K562 (cell line): ENCODE data around the gene CAPN5. TPM values are rescaled to one million over a fixed set of nuclear protein-coding genes. Genes with fewer than 3 reads are reported as not detected.

Source experiments
- ATAC-seq: fragments of 200-7000 bp; cut with Tn5 transposase; 3 replicates; pipeline ENCODE4 v1.9.1; 2020; ENCODE audit warnings: moderate library complexity
- BruUV-seq: library from RNA; stranded (reverse); fragments of 400-500 nt; replicated peaks from 2 replicates; lab custom pipeline; 2021; lab: Mats Ljungman, UMichigan
- CTCF ChIA-PET: fragments of 300-600 bp; formaldehyde crosslinking; extraction: SDS; loops from one replicate; lab custom pipeline; 2021; ENCODE audit warnings: low intra/inter-chr PET ratio; lab: Yijun Ruan, JAX
- POLR2A ChIA-PET: fragments of 300-600, 350-650 bp; sonication (Branson Sonifier 250); formaldehyde crosslinking; extraction: SDS; loops from one replicate; lab custom pipeline; 2021; ENCODE audit warnings: antibody characterized with exemption, inconsistent platforms; lab: Yijun Ruan, JAX
- DNase-seq, 4 experiments: peaks; one replicate each; pipeline versions ENCODE4 v3.0.0 to v3.0.0-alpha.2; 2011 to 2018; ENCODE audit warnings: low spot score in 3 of 4, mixed read lengths in 3 of 4; ENCODE audit errors: extremely low read depth in 1 of 4
- FAIRE-seq: peaks from 2 replicates; lab custom pipeline; 2011; peaks lifted over from hg19 to GRCh38; lab: Jason Lieb, UNC
- H2AFZ ChIP-seq: 2 replicates; pipeline ENCODE4 v1.6.0; 2011; ENCODE audit warnings: low read depth, low read length, control low read depth, inconsistent platforms
- H3K27ac ChIP-seq: fragments of 200-600 bp; 3 replicates; pipeline ENCODE4 v1.8.0; 2011; ENCODE audit warnings: low read depth, mild to moderate bottlenecking, control low read depth, inconsistent platforms, low read length, moderate library complexity, mixed read lengths; ENCODE audit errors: extremely low read depth
- H3K27me3 ChIP-seq, 2 experiments: fragments of 300-600 bp in 1 of 2; 2 replicates in 1 of 2; 3 replicates in 1 of 2; pipeline versions ENCODE4 v1.6.0 to v1.8.0; 2011; ENCODE audit warnings: inconsistent platforms in 2 of 2, low read length in 2 of 2, mild to moderate bottlenecking in 1 of 2, mixed read lengths in 1 of 2, moderate library complexity in 1 of 2; ENCODE audit not compliant: control insufficient read depth in 2 of 2, insufficient read depth in 2 of 2
- H3K36me3 ChIP-seq: fragments of 300-600 bp; 3 replicates; pipeline ENCODE4 v1.8.0; 2011; ENCODE audit warnings: mild to moderate bottlenecking, low read length, inconsistent platforms; ENCODE audit not compliant: control insufficient read depth, insufficient read depth
- H3K4me1 ChIP-seq, 2 experiments: fragments of 200-600 bp in 1 of 2; replicated peaks in 1 of 2; 2 replicates in 1 of 2; 3 replicates in 1 of 2; pipeline versions ENCODE4 v1.5.1 to v1.8.0; 2011; ENCODE audit warnings: inconsistent platforms in 2 of 2, low read length in 2 of 2, mild to moderate bottlenecking in 1 of 2, mixed read lengths in 1 of 2, moderate library complexity in 1 of 2; ENCODE audit not compliant: control insufficient read depth in 2 of 2, insufficient read depth in 2 of 2
- H3K4me2 ChIP-seq: 2 replicates; pipeline ENCODE4 v1.6.1; 2011; ENCODE audit warnings: low read length, control low read depth, inconsistent platforms, mixed read lengths; ENCODE audit not compliant: insufficient read depth
- H3K4me3 ChIP-seq: fragments of 200-600 bp; sonication (generic), shearing (Covaris generic); 2 replicates; pipeline ENCODE4 v1.5.1; 2016; ENCODE audit warnings: control low read depth, inconsistent platforms
- H3K79me2 ChIP-seq: fragments of 200-600 bp; 3 replicates; pipeline ENCODE4 v1.8.0; 2011; ENCODE audit warnings: low read length, inconsistent platforms; ENCODE audit not compliant: control insufficient read depth, insufficient read depth
- H3K9ac ChIP-seq, 2 experiments: 2 replicates each; pipeline versions ENCODE4 v1.6.0 to v1.6.1; 2011; ENCODE audit warnings: low read depth in 2 of 2, low read length in 2 of 2, control low read depth in 1 of 2, inconsistent platforms in 1 of 2, mild to moderate bottlenecking in 1 of 2, mixed read lengths in 1 of 2; ENCODE audit not compliant: insufficient read depth in 1 of 2
- H3K9me1 ChIP-seq: one replicate; pipeline ENCODE4 v1.6.0; 2011; ENCODE audit warnings: inconsistent platforms, mild to moderate bottlenecking, low read length, moderate library complexity; ENCODE audit not compliant: control insufficient read depth, insufficient read depth
- H3K9me3 ChIP-seq: replicated peaks from 2 replicates; pipeline ENCODE4 v1.5.1; 2011; ENCODE audit warnings: low read depth, low read length, inconsistent platforms; ENCODE audit not compliant: control insufficient read depth, insufficient read depth
- H4K20me1 ChIP-seq: replicated peaks from 2 replicates; pipeline ENCODE4 v1.6.1; 2011; ENCODE audit warnings: low read length, inconsistent platforms, mixed read lengths; ENCODE audit not compliant: control insufficient read depth, insufficient read depth
- GABPB2 ChIP-seq: fragments of 250-450 bp; sonication (Bioruptor Pico); conservative IDR thresholded peaks from 2 replicates; pipeline ENCODE4 v1.5.1; 2021; ENCODE audit warnings: mild to moderate bottlenecking
- HNRNPL ChIP-seq: fragments of 200-400 bp; formaldehyde crosslinking; IDR thresholded peaks from 2 replicates; pipeline ENCODE4 v1.6.1; 2017; ENCODE audit warnings: low read depth, mild to moderate bottlenecking, low read length
- KDM1A ChIP-seq, 2 experiments: fragments of 450-650 bp; IDR thresholded peaks; 2 replicates each; pipeline ENCODE4 v1.6.1; 2016; ENCODE audit warnings: mild to moderate bottlenecking in 2 of 2
- NCOA4 ChIP-seq: fragments of 450-650 bp; IDR thresholded peaks from 2 replicates; pipeline ENCODE4 v1.6.1; 2018; ENCODE audit warnings: mild to moderate bottlenecking; ENCODE audit not compliant: partially characterized antibody
- WGBS: fragments of 100-300 bp; shearing (Covaris generic); methylation state at CpG from one replicate; pipeline ENCODE4 v1.1.6; 2016; ENCODE audit warnings: low coverage, mixed read lengths; ENCODE audit not compliant: insufficient coverage; ENCODE audit errors: missing lambda C conversion rate; 5-methylcytosine and 5-hydroxymethylcytosine counted together
- in situ Hi-C: fragments of 300-500 bp; cut with MboI; formaldehyde crosslinking; loops from 4 replicates; pipeline ENCODE4 v1.15.0; 2018; ENCODE audit warnings: inconsistent platforms, mixed read lengths
- intact Hi-C: fragments of 100-400 bp; cut with micrococcal nuclease; formaldehyde crosslinking; loops from 2 replicates; pipeline ENCODE4 v1.14.2; 2022
- polyA plus RNA-seq, 8 experiments: library from polyadenylated mRNA; depleted of rRNA in 4 of 8; stranded (reverse) in 5 of 8; unstranded in 3 of 8; fragments of >200 nt; fragmentation: Nextera tagmentation in 2 of 8; fragmentation: Illumina TruSeq in 1 of 8; extraction: Ambion mirVana in 2 of 8; extraction: Trizol in 1 of 8; gene quantifications; 2 replicates each; pipeline versions ENCODE4 v1.2.1 to v1.2.3, GENCODE V29; 2011 to 2014; ENCODE audit warnings: inconsistent platforms in 1 of 8, missing spikeins in 1 of 8
- total RNA-seq, 7 experiments: library from RNA; depleted of rRNA in 6 of 7; stranded (reverse); fragments of >200 nt in 6 of 7; fragmentation: Illumina TruSeq in 2 of 7; extraction: Trizol in 2 of 7; gene quantifications; 2 replicates each; pipeline versions ENCODE4 v1.2.1 to v1.2.3, GENCODE V29; 2011 to 2021; ENCODE audit warnings: low replicate concordance in 1 of 7
- TF ChIP-seq, protein P1 (sequence below), 2 experiments: fragments of 450-650 bp in 1 of 2; IDR thresholded peaks; 2 replicates each; pipeline ENCODE4 v1.6.1; 2011 to 2017; ENCODE audit warnings: low read depth in 2 of 2, antibody characterized with exemption in 1 of 2, borderline replicate concordance in 1 of 2, low read length in 1 of 2, mild to moderate bottlenecking in 1 of 2, mixed read lengths in 1 of 2; ENCODE audit not compliant: control insufficient read depth in 1 of 2

CAPN5 gene
- total and polyA plus RNA-seq, 9 of the 15 experiments (the other 6 are each of a cell fraction or from before 2014, with no cell fraction given): 0.04 to 0.44 (median 0.14) TPM; not detected in 2

DNA sequence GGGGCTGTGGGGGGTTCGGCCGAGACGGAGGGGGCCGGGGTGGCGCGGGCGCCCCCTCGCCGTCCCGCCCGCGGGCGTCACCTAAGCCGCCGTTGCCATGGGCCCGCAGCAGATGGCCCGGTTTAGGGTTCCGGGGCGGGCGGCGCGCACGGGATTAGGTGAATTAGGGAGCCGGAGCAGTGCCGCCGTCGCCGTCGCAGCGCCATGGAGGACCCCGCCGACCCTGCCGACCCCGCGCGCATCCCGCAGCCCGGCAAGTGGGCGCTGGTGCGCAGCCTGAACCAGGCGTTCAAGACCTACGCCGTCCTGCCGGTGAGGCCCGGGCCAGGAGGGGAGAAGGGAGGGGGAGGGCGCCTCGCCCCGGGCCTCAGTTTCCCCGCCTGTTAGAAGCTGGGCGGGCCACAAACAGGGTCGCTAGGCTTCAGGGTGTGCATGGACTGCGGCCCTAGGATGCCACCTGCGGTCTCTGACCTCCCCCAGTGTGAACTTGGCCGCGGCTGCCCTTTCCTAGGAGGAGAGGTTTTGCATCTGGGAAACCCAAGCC lies 71.4 kb downstream of the CAPN5 start:
- intact Hi-C loops: no loop called here

DNA sequence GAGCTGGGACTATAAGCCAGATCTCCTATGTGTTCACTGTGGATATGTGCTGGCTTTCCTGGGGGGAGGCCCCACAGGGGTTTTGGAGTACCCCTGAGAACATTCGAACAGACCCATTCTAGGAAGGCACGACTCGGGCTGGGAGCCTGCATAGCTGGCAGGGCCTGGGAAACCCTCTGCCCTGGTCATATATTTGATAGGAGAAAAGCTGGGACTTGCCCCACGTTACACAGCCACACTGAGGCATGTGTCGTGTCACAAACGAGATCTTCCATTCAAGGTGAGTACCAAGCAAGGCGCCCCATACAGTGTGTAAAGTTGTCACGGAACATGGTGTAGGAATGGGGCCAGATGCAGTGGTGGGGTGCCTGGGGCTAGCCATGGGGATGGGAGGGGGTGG lies 72.4 kb downstream of the CAPN5 start:
- H3K4me2 ChIP-seq: no peak overlapping the region
- intact Hi-C loops: no loop called here
- in situ Hi-C loops: no loop called here
- ChIA-PET POLR2A (interaction anchor here (0.5 to 1.5 kb wide), 6 partner anchors 8 to 1749 kb away, joined by 3 to 5 read pairs (median 3); no protein-coding TSS in a partner anchor), CTCF (no interaction called here)
- no peaks in the 10 kb centered on the region for H3K9me3 ChIP-seq
- H3K9me1 ChIP-seq: no peaks in the 10 kb centered on the region
- TF ChIP-seq, protein P1, sequence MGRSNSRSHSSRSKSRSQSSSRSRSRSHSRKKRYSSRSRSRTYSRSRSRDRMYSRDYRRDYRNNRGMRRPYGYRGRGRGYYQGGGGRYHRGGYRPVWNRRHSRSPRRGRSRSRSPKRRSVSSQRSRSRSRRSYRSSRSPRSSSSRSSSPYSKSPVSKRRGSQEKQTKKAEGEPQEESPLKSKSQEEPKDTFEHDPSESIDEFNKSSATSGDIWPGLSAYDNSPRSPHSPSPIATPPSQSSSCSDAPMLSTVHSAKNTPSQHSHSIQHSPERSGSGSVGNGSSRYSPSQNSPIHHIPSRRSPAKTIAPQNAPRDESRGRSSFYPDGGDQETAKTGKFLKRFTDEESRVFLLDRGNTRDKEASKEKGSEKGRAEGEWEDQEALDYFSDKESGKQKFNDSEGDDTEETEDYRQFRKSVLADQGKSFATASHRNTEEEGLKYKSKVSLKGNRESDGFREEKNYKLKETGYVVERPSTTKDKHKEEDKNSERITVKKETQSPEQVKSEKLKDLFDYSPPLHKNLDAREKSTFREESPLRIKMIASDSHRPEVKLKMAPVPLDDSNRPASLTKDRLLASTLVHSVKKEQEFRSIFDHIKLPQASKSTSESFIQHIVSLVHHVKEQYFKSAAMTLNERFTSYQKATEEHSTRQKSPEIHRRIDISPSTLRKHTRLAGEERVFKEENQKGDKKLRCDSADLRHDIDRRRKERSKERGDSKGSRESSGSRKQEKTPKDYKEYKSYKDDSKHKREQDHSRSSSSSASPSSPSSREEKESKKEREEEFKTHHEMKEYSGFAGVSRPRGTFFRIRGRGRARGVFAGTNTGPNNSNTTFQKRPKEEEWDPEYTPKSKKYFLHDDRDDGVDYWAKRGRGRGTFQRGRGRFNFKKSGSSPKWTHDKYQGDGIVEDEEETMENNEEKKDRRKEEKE (IDR thresholded peaks at IDR 0.05; ENCODE audit: borderline replicate concordance in 1 of 2, control insufficient read depth in 1 of 2, low read depth in 2 of 2, low read length in 1 of 2): no peak
- TF ChIP-seq NCOA4 (no peak), GABPB2 (CRISPR knock-in tag) (no peak)
- DNase-seq (no peak), ATAC-seq (no peak), FAIRE-seq (no peak)
- 15% methylated on average over 7 of the region's 8 CpGs for WGBS
- H3K4me3 ChIP-seq: no peak overlapping the region
- 0 out of 2 replicates have a peak, but pooled peaks cover 4% of the 10 kb centered on the region for H4K20me1 ChIP-seq
- peaks cover 13 to 48% of the 10 kb centered on the region in 2 experiments; a peak in 3 of 5 replicates for H3K27me3 ChIP-seq
- no peak overlapping the region for H3K27ac ChIP-seq
- BruUV-seq: no TSS peak
- peaks cover 0 to 7% of the 10 kb centered on the region in 2 experiments; a peak in 2 of 5 replicates for H3K4me1 ChIP-seq
- H3K79me2 ChIP-seq: no peaks in the 10 kb centered on the region
- no peaks in the 10 kb centered on the region for H3K36me3 ChIP-seq
- H3K9ac ChIP-seq: no peak overlapping the region
- H2AFZ ChIP-seq: no peak overlapping the region

More for the DNA sequence above, 71.4 kb downstream of the CAPN5 start:
- Histone ChIP-seq H3K27me3 (peaks cover 13 to 46% of the 10 kb centered on the region in 2 experiments; a peak in 3 of 5 replicates), H3K4me1 (peaks cover 0 to 7% of the 10 kb centered on the region in 2 experiments; a peak in 2 of 5 replicates), H3K9ac (no peak overlapping the region), H3K4me3 (no peak overlapping the region), H3K4me2 (no peak overlapping the region), H3K36me3 (no peaks in the 10 kb centered on the region), H3K9me1 (no peaks in the 10 kb centered on the region)
- in situ Hi-C loops: no loop called here
- CTCF ChIA-PET: no interaction called here
- POLR2A ChIA-PET: interaction anchor here (0.8 kb wide), 1 partner anchor 1750 kb away, joined by 3 read pairs; no protein-coding TSS in a partner anchor
- DNase-seq: no peak
- TF ChIP-seq KDM1A (IDR thresholded peaks at IDR 0.05) (no peak), HNRNPL (no peak)
- TF ChIP-seq, all 486 proteins: peak for 0
- no peak for ATAC-seq
- Histone ChIP-seq H3K27ac (no peak overlapping the region), H3K9me3 (no peaks in the 10 kb centered on the region), H4K20me1 (0 out of 2 replicates have a peak, but pooled peaks cover 3% of the 10 kb centered on the region), H3K79me2 (no peaks in the 10 kb centered on the region), H2AFZ (no peak overlapping the region)
- FAIRE-seq: no peak
- no TSS peak for BruUV-seq
- 5% methylated on average over 10 of the region's 55 CpGs for WGBS
